Stimulated activated CD4-positive, alpha-beta T cell treated with anti-CD3 and anti-CD28 coated beads, Interleukin-4, amount 100 ng/mL, for 1 hour (primary cell): ENCODE results near the gene ADCK2.
"Not testable (repeated sequence)": the region's sequence is repeated elsewhere in the genome, so short reads cannot be mapped to it uniquely, and the experiment has no call there.

Source experiments
- DNase-seq: peaks from one replicate; pipeline ENCODE4 v3.0.0-alpha.2; 2020

Gene ADCK2

DNA sequence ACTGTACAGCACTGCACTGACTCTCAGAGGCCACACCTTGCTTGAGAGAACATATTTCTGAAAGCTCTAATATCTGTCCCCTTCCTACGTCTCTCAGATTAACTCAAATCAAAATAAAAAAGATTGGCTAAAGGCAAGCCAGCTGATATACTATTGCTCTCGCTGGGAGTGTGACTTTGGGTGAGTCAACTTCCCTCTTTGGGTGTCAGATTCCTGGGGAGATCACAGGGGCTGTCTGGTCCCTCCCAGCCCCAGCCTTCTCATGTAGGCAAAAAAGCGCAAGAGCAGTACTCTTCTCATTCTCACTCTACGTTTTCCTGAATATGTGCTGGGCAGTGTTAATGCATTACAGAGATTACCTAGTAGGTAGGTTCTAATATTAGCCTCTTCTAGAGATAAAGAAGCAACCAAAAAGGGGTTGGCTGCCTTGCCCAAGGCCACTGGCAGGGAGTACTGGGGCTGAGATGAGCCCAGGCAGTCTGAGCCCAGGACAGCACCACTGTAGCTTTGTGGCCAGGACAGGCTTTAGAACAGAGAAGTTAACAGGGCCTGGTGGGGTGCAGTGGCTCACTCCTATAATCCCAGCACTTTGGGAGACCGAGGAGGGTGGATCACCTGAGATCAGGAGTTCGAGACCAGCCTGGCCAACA, 23.1 kb upstream of the ADCK2 start:
- DNase-seq, result no peak

DNA sequence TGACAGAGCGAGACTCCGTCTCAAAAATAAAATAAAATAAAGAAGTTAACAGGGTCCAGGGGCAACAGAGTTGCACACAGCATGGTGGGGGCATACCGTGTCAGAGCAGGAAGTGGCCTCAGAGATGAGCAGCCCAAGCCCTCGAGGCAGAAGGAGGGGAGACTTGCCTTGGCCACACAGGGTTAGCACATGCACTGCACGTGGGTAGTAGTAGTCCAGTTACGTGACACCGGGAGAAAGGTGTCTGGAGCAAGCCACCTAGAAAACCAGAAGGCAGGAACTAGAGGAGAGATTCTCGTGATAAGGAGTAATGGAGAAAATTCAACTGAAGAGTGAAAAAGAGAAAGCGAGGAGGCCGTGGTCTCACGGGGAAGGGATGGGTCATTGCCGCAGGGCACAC, 22.4 kb upstream of the ADCK2 start:
- no peak for DNase-seq

DNA sequence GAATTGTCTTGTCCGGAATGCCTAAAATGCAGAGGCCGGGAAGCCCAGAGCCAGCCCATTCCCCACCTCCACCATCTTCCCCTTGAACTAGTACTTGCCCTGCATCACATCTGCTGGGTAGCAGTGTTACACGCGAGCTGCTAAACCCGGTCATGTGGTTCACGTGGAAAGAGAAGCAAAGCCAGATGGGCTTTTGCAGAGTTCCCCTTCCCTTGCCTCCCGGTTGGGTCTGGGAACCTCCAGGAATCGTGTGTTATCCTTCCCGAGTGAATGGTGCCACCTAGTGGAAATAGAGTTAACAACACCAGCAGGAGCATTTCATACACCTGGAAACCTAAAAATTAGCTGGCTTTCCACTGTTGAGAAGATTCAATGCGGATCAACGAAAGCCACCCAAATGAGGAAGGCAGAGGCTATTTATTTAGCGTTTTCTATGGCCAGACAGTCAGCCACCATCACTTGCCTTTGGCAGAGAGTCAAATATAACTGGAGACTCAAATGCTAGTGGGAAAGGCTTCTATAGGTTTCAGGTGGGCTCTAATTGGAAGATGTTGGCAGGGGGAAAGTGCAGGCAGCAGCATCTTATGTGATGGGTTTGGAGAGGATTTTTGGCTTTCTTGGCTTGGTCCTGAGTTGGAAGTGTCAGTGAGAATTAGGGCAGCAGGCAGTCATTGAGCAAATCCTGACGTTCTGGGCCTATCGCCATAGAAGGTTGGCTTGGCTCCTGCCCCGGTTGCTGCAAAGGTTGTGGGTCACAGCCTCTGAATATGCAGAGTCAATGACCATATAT, 19.2 kb upstream of the ADCK2 start:
- DNase-seq, result no peak

DNA sequence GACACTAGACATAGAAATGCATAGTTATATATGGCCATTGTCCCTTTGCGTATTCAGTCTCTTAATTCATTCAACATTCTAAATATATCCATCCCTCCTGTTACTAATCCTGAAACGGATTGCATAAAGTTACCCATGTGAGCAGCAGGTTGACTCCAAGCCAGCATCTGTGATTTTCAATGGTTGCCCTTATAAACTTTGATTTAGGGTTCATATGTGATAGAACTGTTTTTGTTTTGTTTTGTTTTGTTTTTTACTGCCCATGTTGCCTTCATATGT, 18.7 kb upstream of the ADCK2 start:
- DNase-seq, result no peak

GRCh38 chr7:140654661-140655060, 18.1 kb upstream of the ADCK2 start:
- DNase-seq, result no peak

GRCh38 chr7:140655511-140656408, 17.0 kb upstream of the ADCK2 start:
- no peak for DNase-seq

DNA sequence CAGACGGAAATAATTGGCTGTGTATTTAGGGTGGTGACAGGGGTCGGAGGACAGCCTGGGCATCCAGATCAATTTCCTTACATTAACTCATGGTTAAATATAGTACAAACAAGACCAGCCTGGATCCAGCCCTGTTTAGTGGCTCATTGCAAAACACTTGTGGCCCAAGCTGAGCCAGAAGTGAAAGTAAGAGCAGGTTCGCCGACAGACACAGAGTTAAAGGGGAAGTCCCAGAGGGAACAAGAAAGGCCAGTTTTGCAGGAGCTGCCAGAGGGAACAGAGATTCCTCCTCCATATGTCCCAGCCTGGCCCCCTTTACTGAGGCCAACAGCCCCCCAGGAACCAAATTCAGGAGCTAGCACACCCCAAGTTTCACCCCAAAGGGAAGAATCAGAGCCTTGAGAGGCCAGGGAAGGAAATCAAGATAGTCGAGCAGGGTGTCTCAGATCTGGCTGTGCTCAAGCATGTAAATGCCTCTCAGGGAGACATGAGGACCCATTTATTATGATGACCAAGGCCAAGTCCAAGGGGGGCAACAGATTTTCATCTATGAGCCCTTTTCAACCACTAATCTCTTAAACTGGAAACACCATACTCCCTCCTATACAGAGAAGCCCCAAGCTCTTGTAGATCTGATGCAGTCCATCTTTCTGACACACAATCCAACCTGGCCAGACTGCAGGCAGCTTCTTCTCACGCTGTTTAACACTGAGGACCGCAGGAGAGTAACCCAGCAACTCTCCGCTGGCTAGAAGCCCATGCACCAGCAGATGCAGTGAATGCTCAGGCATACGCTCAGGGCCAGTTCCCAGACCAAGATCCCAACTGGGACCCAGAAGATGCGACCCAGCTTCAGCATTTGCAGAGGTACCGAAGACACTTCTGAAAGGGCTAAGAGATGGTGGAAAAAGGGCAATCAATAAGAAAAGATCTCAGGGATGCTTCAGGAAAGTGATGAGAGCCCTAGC, 15.9 kb upstream of the ADCK2 start:
- DNase-seq, result peak; percentile 23

DNA sequence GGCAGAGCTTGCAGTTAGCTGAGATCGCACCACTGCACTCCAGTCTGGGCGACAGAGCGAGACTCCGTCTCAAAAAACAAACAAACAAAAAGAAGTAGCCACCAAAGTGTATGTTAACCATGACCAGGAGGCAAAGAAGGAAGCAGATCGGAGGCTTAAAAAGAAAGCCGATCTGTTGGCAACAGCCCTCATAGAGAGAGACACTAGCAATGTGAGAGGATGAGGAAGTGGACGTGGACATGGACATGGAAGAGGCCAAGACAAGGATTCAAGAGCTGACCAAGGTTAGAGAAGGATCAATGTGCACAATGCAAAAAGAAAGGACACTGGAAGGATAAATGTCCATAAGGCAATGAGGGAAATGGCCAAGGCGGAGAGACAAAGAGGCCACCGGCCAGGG, 14.9 kb upstream of the ADCK2 start:
- DNase-seq, result no peak

DNA sequence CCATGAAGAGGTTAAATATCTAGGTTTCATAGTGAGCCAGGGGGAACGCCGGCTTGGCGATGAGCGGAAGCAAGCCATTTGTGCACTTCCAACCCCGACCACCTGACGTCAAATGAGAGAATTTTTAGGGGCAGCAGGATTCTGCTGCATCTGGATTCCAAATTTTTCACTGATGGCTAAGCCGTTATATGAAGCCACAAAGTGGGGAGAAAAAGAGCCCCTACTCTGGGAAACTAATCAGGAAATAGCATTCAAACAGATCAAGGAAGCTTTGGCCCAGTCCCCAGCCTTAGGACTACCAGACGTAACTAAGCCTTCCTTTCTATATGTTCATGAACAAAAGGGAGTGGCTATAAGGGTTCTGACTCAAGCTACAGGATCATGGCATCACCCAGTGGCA, 12.9 kb upstream of the ADCK2 start:
- DNase-seq, result no peak

- no peak for DNase-seq
Measured at GRCh38 chr7:140661124-140661523, 11.6 kb upstream of the ADCK2 start.

DNA sequence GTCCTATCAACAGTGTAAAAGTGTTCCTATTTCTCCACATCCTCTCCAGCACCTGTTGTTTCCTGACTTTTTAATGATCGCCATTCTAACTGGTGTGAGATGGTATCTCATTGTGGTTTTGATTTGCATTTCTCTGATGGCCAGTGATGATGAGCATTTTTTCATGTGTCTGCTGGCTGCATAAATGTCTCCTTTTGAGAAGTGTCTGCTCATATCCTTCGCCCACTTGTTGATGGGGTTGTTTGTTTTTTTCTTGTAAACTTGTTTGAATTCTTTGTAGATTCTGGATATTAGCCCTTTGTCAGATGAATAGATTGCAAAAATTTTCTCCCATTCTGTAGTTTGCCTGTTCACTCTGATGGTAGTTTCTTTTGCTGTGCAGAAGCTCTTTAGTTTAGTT, 9.8 kb upstream of the ADCK2 start:
- DNase-seq, result not testable (repeated sequence)

- no peak for DNase-seq
Measured at GRCh38 chr7:140667476-140667875, 5.3 kb upstream of the ADCK2 start.

GRCh38 chr7:140668641-140669040, 4.1 kb upstream of the ADCK2 start:
- DNase-seq, result no peak

- no peak for DNase-seq
Measured at GRCh38 chr7:140669352-140669751, 3.4 kb upstream of the ADCK2 start.

- not testable (repeated sequence) for DNase-seq
Measured at GRCh38 chr7:140669862-140670261, 2.9 kb upstream of the ADCK2 start.

- no peak for DNase-seq
Measured at GRCh38 chr7:140670343-140670935, 2.3 kb upstream of the ADCK2 start.

DNA sequence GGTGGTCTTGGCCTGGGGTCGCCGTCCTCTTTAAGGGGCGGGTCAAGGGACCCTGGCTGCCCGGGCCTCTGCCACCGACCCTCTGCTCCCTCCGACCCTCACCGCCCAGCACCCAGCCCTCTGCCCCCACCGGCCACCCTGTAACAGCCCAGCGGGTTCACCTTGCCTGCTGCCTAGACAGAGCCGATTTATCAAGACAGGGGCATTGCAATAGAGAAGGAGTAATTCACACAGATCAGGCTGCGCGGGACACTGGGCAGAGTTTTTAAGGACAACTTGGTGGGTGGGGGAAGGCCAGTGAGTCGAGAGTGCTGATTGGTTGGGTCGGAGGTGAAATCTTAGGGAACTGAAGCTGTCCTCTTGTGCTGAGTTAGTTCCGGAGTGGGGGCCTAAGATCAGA, 779 bp upstream of the ADCK2 start:
- DNase-seq, result no peak

- peak; percentile 62 for DNase-seq
Measured at GRCh38 chr7:140673063-140673773, 473 bp downstream of the ADCK2 start.

GRCh38 chr7:140673774-140674155, 1.0 kb downstream of the ADCK2 start:
- no peak for DNase-seq

- DNase-seq, result no peak
Measured at GRCh38 chr7:140674356-140674800, 1.6 kb downstream of the ADCK2 start.

GRCh38 chr7:140674899-140675701, 2.4 kb downstream of the ADCK2 start:
- DNase-seq, result no peak
